Measurements from ENCODE around the gene PCID2. TPM values are rescaled to one million over a fixed set of nuclear protein-coding genes. Genes with fewer than 3 reads are reported as not detected.
A peak's percentile ranks its signal among the peaks of the same experiment; 100 is the strongest.

The PCID2 gene
- total and polyA plus RNA-seq, 2 of the 13 experiments (the other 11 are each of a cell fraction or from before 2014, with no cell fraction given), result 65.0 to 111 TPM

GRCh38 chr13:113135281-113135760 is 73.1 kb downstream of the PCID2 start (continued):
- TF ChIP-seq ZBTB4 (CRISPR knock-in tag; IDR thresholded peaks at IDR 0.05; ENCODE audit: borderline replicate concordance) (no peak), ZNF451 (CRISPR knock-in tag; IDR thresholded peaks at IDR 0.05) (no peak), MEIS2 (CRISPR knock-in tag; IDR thresholded peaks at IDR 0.05) (no peak), KAT2B (IDR thresholded peaks at IDR 0.05; ENCODE audit: borderline replicate concordance, low read depth, low read length) (no peak), ZNF225 (CRISPR knock-in tag; IDR thresholded peaks at IDR 0.05) (no peak)

DNA sequence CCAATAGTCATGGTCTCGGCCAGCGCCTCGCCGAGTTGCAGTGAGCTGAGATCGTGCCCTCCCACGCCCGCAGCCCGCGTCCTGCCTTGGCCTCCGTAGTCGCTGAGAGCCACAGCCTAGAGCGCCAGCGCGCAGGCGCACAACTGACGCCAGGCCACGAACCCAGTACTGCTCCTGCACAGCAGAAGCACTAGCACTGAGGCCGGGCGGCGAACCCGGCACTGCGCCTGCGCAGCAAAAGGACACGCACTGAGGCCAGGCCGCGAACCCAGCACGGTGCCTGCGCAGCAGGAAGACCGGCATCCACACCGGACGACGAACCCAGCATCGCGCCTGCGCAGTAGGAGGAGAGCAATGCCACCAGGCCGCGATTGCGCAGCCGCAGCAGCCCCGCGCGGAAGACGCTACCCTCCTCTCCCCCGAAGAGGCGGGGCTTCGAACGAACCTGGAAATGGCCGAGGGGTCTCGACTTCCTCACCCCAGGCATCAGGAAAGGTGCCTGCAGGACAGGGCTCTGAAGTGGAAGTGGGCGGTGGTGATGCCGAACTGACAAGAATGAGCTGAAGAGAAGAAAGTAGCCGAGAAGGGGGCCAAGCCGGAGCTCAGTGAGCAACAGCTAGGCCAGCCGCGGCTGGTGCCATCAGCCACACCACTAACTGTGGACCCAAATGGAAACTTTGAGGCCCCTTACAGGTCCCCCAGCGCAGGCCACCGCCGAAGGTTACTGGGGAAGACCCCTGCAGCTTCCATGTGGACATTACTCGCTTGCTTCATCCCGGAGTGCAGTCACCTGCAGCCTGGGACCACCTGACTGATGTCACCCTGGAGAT is 78.3 kb downstream of the PCID2 start:
- Histone ChIP-seq H4K20me1 (ENCODE audit: insufficient read depth, low read length) (no peaks in the 10 kb centered on the region; the same call in none of the 2 replicates), H3K79me2 (ENCODE audit: insufficient read depth, low read length) (peaks cover 2% of the 10 kb centered on the region), H3K4me3 (replicated peaks in 1 of 3; ENCODE audit: insufficient read depth in 1 of 3, low read depth in 2 of 3, low read length in 3 of 3) (no peak overlapping the region), H3K9ac (ENCODE audit: insufficient read depth, low read depth, low read length) (no peak overlapping the region), H3K36me3 (replicated peaks in 1 of 2; ENCODE audit: control insufficient read depth in 1 of 2, insufficient read depth in 2 of 2, low read length in 2 of 2) (peaks cover 2 to 22% of the 10 kb centered on the region in 2 experiments; a peak in 4 of 5 replicates), H3K9me3 (ENCODE audit: low read length) (no peaks in the 10 kb centered on the region), H3K4me1 (ENCODE audit: insufficient read depth, low read length) (peaks cover 21% of the 10 kb centered on the region; the same call in 1 of the 2 replicates), H3K4me2 (ENCODE audit: low read depth, low read length) (no peak overlapping the region), H2AFZ (ENCODE audit: low read length) (no peak overlapping the region), H3K27me3 (ENCODE audit: control insufficient read depth in 1 of 2, insufficient read depth in 2 of 2, low read length in 2 of 2) (no peaks in the 10 kb centered on the region), H3K27ac (ENCODE audit: extremely low read length, insufficient read depth, low read length) (no peak overlapping the region)
- in situ Hi-C loops (cut with HindIII; ENCODE audit: extremely low pct_ligation_motif_present, low pct_unique_long_range_greater_than_20kb), result no loop called here
- POLR2A ChIA-PET, result no interaction called here
- WGBS (ENCODE audit: low lambda C conversion rate), result 97% methylated on average over 41 of the region's 60 CpGs
- DNase-seq (ENCODE audit: low spot score) (no peak), FAIRE-seq (no peak), ATAC-seq (no peak)
- no peak for TF ChIP-seq SRF (IDR thresholded peaks at IDR 0.05; ENCODE audit: low read depth, low read length)
- TF ChIP-seq, protein P1, sequence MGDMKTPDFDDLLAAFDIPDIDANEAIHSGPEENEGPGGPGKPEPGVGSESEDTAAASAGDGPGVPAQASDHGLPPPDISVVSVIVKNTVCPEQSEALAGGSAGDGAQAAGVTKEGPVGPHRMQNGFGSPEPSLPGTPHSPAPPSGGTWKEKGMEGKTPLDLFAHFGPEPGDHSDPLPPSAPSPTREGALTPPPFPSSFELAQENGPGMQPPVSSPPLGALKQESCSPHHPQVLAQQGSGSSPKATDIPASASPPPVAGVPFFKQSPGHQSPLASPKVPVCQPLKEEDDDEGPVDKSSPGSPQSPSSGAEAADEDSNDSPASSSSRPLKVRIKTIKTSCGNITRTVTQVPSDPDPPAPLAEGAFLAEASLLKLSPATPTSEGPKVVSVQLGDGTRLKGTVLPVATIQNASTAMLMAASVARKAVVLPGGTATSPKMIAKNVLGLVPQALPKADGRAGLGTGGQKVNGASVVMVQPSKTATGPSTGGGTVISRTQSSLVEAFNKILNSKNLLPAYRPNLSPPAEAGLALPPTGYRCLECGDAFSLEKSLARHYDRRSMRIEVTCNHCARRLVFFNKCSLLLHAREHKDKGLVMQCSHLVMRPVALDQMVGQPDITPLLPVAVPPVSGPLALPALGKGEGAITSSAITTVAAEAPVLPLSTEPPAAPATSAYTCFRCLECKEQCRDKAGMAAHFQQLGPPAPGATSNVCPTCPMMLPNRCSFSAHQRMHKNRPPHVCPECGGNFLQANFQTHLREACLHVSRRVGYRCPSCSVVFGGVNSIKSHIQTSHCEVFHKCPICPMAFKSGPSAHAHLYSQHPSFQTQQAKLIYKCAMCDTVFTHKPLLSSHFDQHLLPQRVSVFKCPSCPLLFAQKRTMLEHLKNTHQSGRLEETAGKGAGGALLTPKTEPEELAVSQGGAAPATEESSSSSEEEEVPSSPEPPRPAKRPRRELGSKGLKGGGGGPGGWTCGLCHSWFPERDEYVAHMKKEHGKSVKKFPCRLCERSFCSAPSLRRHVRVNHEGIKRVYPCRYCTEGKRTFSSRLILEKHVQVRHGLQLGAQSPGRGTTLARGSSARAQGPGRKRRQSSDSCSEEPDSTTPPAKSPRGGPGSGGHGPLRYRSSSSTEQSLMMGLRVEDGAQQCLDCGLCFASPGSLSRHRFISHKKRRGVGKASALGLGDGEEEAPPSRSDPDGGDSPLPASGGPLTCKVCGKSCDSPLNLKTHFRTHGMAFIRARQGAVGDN (CRISPR knock-in tag; IDR thresholded peaks at IDR 0.05), result peak; percentile 15; the same call in 1 of the 2 replicates
- no peak for TF ChIP-seq LCORL (IDR thresholded peaks at IDR 0.05)
- 0 out of 2 replicates have a peak, but pooled peaks have one; percentile 22 for TF ChIP-seq LCORL (CRISPR knock-in tag; IDR thresholded peaks at IDR 0.05)
- peak; percentile 66 for TF ChIP-seq AGO2 (optimal IDR thresholded peaks at IDR 0.05; ENCODE audit: low read depth, low read length)
- no peak for TF ChIP-seq ZNF264 (CRISPR knock-in tag; IDR thresholded peaks at IDR 0.05)
- no peak for TF ChIP-seq GLI4 (CRISPR knock-in tag; IDR thresholded peaks at IDR 0.05; ENCODE audit: borderline replicate concordance)
- TF ChIP-seq RARG (CRISPR knock-in tag; IDR thresholded peaks at IDR 0.05; ENCODE audit: low read depth), result no peak
- no peak for TF ChIP-seq CREM (IDR thresholded peaks at IDR 0.05)
- no peak for TF ChIP-seq CREM (CRISPR knock-in tag; IDR thresholded peaks at IDR 0.05)
- TF ChIP-seq RBFOX2 (IDR thresholded peaks at IDR 0.05; ENCODE audit: low read depth, low read length), result peak; percentile 68
- CTCF ChIA-PET (ENCODE audit: low intra/inter-chr PET ratio, low total read pairs), result no interaction called here
- intact Hi-C loops (cut with micrococcal nuclease; ENCODE audit: unreplicated experiment), result no loop called here
- no TSS peak for BruUV-seq (replicated peaks)

All from HepG2 (cell line).